ENCODE measurements around the gene PTPRN2.

PTPRN2 gene

GRCh38 chr7:157769526-157770215 is 818.0 kb downstream of the PTPRN2 start:
- DNase-seq (ENCODE audit: low spot score) = no peak

- DNase-seq (ENCODE audit: low spot score) = peak; percentile 54
Measured at GRCh38 chr7:157769086-157769485, 818.5 kb downstream of the PTPRN2 start.

- no peak for DNase-seq (ENCODE audit: low spot score)
Measured at GRCh38 chr7:157768198-157768597, 819.4 kb downstream of the PTPRN2 start.

- no peak for DNase-seq (ENCODE audit: low spot score)
Measured at GRCh38 chr7:157767506-157768197, 820.0 kb downstream of the PTPRN2 start.

- no peak for DNase-seq (ENCODE audit: low spot score)
Measured at GRCh38 chr7:157766098-157766497, 821.5 kb downstream of the PTPRN2 start.

- no peak for DNase-seq (ENCODE audit: low spot score)
Measured at GRCh38 chr7:157764946-157765537, 822.6 kb downstream of the PTPRN2 start.

- DNase-seq (ENCODE audit: low spot score) = no peak
Measured at GRCh38 chr7:157764193-157764592, 823.4 kb downstream of the PTPRN2 start.

GRCh38 chr7:157763279-157764000 is 824.2 kb downstream of the PTPRN2 start:
- no peak for DNase-seq (ENCODE audit: low spot score)

- DNase-seq (ENCODE audit: low spot score) = no peak
Measured at GRCh38 chr7:157762824-157763223, 824.8 kb downstream of the PTPRN2 start.

- peak; percentile 27 for DNase-seq (ENCODE audit: low spot score)
Measured at GRCh38 chr7:157760004-157760730, 827.5 kb downstream of the PTPRN2 start.

- DNase-seq (ENCODE audit: low spot score) = no peak
Measured at GRCh38 chr7:157759246-157759805, 828.3 kb downstream of the PTPRN2 start.

GRCh38 chr7:157758468-157759245 is 829.0 kb downstream of the PTPRN2 start:
- DNase-seq (ENCODE audit: low spot score) = no peak

GRCh38 chr7:157757776-157758467 is 829.7 kb downstream of the PTPRN2 start:
- no peak for DNase-seq (ENCODE audit: low spot score)

GRCh38 chr7:157757211-157757610 is 830.4 kb downstream of the PTPRN2 start:
- no peak for DNase-seq (ENCODE audit: low spot score)

GRCh38 chr7:157755741-157756140 is 831.9 kb downstream of the PTPRN2 start:
- DNase-seq (ENCODE audit: low spot score) = no peak

GRCh38 chr7:157754416-157754790 is 833.2 kb downstream of the PTPRN2 start:
- no peak for DNase-seq (ENCODE audit: low spot score)

- DNase-seq (ENCODE audit: low spot score) = no peak
Measured at GRCh38 chr7:157753713-157754415, 833.8 kb downstream of the PTPRN2 start.

GRCh38 chr7:157752832-157753291 is 834.8 kb downstream of the PTPRN2 start:
- DNase-seq (ENCODE audit: low spot score) = no peak

GRCh38 chr7:157751951-157752673 is 835.5 kb downstream of the PTPRN2 start:
- DNase-seq (ENCODE audit: low spot score) = no peak

All from SW480 (cell line).